Hematopoietic multipotent progenitor cell treated with erythropoietin and hydrocortisone succinate and interleukin-3 and kit ligand, for 15 days (in vitro differentiated cells): ENCODE measurements around the gene ZNF132.
"Not testable (repeated sequence)": the region's sequence is repeated elsewhere in the genome, so short reads cannot be mapped to it uniquely, and the experiment has no call there.

ENCODE experiments used
- DNase-seq: peaks from one replicate; pipeline ENCODE4 v3.0.0-alpha.2; 2015; ENCODE audit warnings: low spot score

ZNF132 gene

DNA sequence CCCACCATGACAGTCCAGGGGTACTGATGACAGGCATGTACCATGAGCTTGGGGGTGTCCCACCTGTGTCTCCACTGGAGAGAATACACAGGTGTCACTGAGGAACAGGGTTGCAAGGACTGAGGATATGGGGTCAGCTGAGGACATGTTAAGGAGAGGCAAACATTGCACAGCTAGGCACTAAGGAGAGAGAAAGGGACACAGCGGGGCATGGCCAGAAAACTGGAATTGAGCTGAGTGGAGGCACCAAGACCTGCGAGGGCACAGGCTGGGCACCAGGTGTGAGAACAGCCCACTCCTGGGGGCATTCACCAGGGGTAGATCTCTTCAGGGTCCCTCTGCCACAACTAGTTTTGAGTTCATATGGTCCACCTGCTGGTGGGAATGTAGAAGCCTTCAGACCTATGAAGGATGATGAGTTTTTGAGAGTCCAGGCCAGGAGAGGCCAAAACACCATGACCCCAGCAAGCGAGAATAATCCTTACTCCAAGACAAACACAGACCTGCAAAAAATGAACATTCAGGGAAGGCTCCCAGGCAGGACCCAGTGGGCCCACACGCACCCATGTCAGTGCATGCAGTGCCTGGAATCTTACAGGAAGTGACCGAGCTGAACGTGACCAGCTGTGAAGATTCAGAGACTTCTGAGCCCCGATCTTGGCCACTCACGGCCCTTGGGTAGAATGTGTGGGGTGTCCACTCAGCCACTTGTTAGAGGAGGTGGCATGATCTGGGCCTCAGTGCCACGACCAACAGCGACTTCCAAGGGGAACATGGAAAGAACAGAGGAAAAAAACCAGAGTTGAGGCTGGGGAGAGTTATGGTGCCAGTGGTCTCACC, 32.9 kb downstream of the ZNF132 start:
- no peak for DNase-seq

GRCh38 chr19:58403920-58404478, 36.0 kb downstream of the ZNF132 start:
- DNase-seq = not testable (repeated sequence)

GRCh38 chr19:58401840-58402421, 38.0 kb downstream of the ZNF132 start:
- no peak for DNase-seq

DNA sequence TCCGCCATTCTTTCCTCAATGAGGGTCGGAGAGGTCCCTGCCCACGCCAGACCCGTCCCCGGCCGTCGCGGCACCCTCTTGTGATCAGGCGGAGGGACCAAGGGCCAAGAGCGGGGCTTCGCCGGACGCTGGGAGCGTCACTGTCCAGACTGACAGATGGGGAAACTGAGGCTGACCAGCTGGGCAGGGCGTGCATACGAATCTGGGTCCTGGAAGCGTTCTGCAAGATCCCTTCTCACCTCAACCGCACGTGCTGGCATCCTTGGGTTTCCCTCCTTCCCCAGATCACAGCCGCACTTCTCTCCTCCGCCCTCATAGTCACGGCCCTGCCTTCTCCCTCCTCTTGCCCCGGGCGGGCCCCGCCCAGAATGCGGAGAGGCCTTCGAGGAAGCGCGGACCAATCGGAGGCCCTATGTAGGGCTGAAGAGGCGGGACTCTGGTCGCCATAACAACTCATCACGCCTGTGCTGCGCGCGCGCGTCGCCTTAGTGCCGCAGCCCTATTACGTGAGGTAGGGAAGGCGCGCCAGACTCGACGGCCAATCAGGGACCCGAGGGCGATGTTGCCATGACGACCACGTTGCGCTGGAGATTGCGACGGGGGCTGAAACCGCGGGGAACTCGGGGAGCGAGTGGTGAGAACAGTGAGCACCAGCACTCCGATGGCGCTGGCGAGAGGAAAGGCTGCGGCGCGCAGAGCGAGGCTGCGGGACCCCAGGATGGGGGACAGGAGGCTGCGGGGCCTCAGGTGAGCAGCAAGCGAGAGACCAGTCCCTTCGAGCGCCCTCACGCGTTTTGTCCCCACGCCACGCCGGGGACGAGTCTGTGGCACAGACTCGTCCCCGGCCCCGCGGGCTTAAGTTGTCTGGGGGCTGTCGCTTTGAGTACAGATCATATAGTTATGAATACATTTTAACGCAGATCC, 38.8 kb downstream of the ZNF132 start:
- DNase-seq = peak; percentile 100

- DNase-seq = no peak
These were observed 39.5 kb downstream of the ZNF132 start for GRCh38 chr19:58400316-58400915.

DNA sequence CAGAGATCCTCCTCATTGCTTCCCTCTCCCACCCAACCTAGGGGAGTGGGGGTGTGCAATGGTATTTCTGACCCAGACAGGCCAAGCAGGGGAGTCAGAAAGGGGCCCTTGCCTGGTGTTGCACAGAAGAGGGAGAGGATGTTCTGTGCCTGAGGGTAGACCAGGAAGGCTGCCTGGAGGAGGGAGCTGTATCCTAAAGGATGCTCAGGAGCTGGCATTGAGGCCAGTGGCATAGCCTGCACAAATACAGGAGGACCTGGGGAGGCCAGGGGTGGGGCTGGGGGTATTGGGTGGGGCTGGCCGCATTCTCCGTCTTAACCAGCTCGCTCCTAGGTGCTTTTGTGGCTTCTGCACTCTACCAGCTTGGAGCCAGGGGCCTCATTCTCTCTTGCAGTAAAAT, 40.0 kb downstream of the ZNF132 start:
- no peak for DNase-seq

- DNase-seq = no peak
These were observed 41.4 kb downstream of the ZNF132 start for GRCh38 chr19:58398545-58398944.

GRCh38 chr19:58398087-58398486, 41.9 kb downstream of the ZNF132 start:
- DNase-seq = no peak

- DNase-seq = no peak
These were observed 42.4 kb downstream of the ZNF132 start for GRCh38 chr19:58397533-58398037.

DNA sequence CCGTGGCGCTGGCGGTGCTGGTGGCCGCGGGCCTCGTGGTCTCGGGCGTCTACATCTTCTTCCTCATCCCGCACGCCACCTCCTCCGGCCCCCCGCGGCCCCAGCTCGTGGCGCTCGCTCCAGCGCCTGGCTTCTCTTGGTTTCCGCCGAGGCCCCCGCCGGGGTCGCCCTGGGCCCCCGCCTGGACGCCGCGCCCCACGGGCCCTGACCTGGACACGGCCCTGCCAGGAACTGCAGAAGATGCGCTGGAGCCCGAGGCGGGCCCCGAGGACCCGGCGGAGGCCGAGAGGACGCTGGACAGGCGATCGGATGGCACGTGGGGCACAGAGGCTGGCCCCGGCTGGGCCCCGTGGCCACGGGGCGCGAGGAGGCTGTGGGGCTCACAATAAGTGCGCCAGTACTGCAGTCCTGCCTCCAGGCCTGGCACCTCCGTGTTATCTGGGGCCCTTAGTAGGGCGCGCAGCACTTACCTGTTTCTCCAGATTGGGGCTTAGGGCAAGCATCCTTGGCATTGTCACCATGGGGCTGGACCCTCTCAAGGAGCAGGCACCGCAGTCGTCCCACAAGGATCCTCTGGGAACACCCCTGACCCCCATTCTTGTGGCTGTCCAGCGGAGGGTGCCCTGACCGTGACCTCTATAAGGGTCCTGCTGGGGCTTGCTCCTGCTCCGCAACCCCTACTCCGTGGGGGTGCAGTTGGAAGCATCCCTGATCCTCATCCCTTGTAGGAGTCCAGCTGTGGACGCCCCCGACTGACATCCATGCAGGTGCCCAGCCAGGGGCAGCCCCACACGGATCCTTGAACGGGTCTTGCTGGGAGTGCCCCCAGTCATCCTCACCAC, 43.0 kb downstream of the ZNF132 start:
- no peak for DNase-seq

DNA sequence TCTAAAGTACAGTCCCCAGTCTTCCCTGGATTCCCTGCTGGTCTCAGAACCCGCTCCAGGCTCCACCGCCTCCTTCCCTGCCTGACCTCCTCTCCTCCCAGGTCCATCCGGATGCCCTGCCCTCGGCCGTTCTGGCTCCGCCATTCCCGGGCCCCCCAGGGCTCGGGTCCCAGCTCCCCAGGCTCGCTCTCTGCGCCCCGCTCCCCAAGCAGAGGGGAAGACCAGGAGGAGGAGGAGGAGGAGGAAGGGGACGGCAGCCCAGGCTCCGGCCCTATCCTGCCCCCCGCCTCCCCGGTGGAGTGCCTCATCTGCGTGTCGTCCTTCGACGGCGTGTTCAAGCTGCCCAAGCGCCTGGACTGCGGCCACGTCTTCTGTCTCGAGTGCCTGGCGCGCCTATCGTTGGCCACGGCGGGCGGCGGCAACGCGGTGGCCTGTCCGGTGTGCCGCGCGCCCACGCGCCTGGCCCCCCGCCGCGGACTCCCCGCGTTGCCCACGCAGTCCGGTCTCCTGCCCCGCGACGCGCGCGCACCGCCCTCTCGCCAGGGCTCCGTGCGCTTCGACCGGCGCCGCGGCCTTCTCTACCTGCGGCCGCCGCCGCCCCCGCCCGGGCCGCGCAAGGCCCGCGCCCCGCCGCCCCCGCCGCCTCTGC, 43.9 kb downstream of the ZNF132 start:
- no peak for DNase-seq

- no peak for DNase-seq
These were observed 44.6 kb downstream of the ZNF132 start, which contains the start of gene RNF225 for GRCh38 chr19:58395220-58395978. Gene RNF225, plus strand, starts transcription at chr19:58395656. Its CDS starts 434 bp downstream, at chr19:58396090.

GRCh38 chr19:58394821-58395219, 45.1 kb downstream of the ZNF132 start:
- DNase-seq = no peak

DNA sequence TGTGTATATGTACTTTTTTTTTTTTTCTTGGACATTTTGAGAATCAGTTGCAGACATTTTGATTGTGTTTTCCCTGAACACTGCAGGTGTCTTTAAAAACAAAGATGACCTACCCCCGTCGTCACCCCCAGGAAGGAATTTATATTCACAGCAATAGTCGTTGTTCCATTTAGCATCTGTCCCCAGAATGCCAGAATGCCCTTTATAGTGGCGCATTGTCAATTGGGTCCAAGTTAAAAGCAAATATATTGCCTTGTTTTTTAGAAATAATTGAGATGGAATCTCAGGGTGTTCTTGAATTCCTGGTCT, 46.3 kb downstream of the ZNF132 start:
- no peak for DNase-seq

GRCh38 chr19:58392945-58393724, 46.8 kb downstream of the ZNF132 start:
- no peak for DNase-seq

DNA sequence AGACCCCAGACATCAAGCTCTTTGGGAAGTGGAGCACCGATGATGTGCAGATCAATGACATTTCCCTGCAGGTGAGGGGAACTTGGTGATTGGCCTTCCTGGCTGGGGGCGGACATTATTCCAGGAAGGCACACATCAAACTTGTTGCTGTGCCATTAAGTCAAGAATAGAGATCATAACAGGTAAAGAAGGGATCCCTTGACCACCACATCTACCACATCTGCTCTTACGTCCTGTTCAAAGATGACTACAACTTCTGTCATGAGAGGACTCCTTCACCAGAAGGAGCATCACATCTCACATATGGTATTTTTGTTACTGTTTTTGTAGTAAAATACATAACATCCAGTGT, 51.8 kb downstream of the ZNF132 start:
- DNase-seq = no peak

- no peak for DNase-seq
These were observed 52.4 kb downstream of the ZNF132 start for GRCh38 chr19:58387338-58388174.
